Neuronal stem cell (in vitro differentiated cells): ENCODE results near the gene WFDC5.
"Not testable (repeated sequence)": the region's sequence is repeated elsewhere in the genome, so short reads cannot be mapped to it uniquely, and the experiment has no call there.

Experiments
- DNase-seq: peaks from one replicate; pipeline ENCODE4 v3.0.0-alpha.2; 2013; ENCODE audit warnings: low spot score
- H2AFZ ChIP-seq: one replicate; pipeline ENCODE4 v1.6.1; 2013; ENCODE audit warnings: mild to moderate bottlenecking, low read length, inconsistent platforms
- H2AK5ac ChIP-seq: 2 replicates; pipeline ENCODE4 v1.6.1; 2013; ENCODE audit warnings: low read depth, mild to moderate bottlenecking, inconsistent platforms, low read length, moderate library complexity, mixed read lengths
- H2BK120ac ChIP-seq: 2 replicates; pipeline ENCODE4 v1.6.1; 2013; ENCODE audit warnings: low read depth, mild to moderate bottlenecking, inconsistent platforms, low read length, moderate library complexity, mixed read lengths
- H2BK12ac ChIP-seq: one replicate; pipeline ENCODE4 v1.6.1; 2013; ENCODE audit warnings: low read length, inconsistent platforms
- H2BK15ac ChIP-seq: 2 replicates; pipeline ENCODE4 v1.6.1; 2013; ENCODE audit warnings: mild to moderate bottlenecking, low read length, inconsistent platforms, mixed read lengths
- H2BK5ac ChIP-seq: one replicate; pipeline ENCODE4 v1.6.1; 2013; ENCODE audit warnings: inconsistent platforms, mild to moderate bottlenecking, low read length, moderate library complexity
- H3K14ac ChIP-seq: one replicate; pipeline ENCODE4 v1.6.1; 2013; ENCODE audit warnings: low read length, inconsistent platforms
- H3K18ac ChIP-seq: 2 replicates; pipeline ENCODE4 v1.6.1; 2013; ENCODE audit warnings: low read length, inconsistent platforms
- H3K23ac ChIP-seq: 2 replicates; pipeline ENCODE4 v1.6.1; 2013; ENCODE audit warnings: low read depth, mild to moderate bottlenecking, mixed read lengths, low read length, inconsistent platforms; ENCODE audit not compliant: poor library complexity
- H3K27ac ChIP-seq: replicated peaks from 3 replicates; pipeline ENCODE4 v1.5.1; 2013; ENCODE audit warnings: low read length, inconsistent platforms
- H3K27me3 ChIP-seq, 3 experiments: 2 replicates each; pipeline ENCODE4 v1.6.1; 2013; ENCODE audit warnings: low read length in 3 of 3, mild to moderate bottlenecking in 2 of 3, inconsistent platforms in 1 of 3, low read depth in 1 of 3, mixed read lengths in 1 of 3, moderate library complexity in 1 of 3; ENCODE audit not compliant: control insufficient read depth in 3 of 3, insufficient read depth in 3 of 3
- H3K36me3 ChIP-seq, 2 donors: replicated peaks in 1 of 2; 2 replicates each; pipeline ENCODE4 v1.6.1; 2013; ENCODE audit warnings: low read length in 2 of 2; ENCODE audit not compliant: control insufficient read depth in 2 of 2, insufficient read depth in 2 of 2
- H3K4ac ChIP-seq: 2 replicates; pipeline ENCODE4 v1.6.1; 2013; ENCODE audit warnings: inconsistent platforms, mild to moderate bottlenecking, low read length, moderate library complexity
- H3K4me1 ChIP-seq, 2 donors: 1 replicate in 1 of 2; 2 replicates in 1 of 2; pipeline ENCODE4 v1.6.1; 2013; ENCODE audit warnings: low read length in 2 of 2, low read depth in 1 of 2; ENCODE audit not compliant: control insufficient read depth in 2 of 2, insufficient read depth in 1 of 2
- H3K4me2 ChIP-seq: one replicate; pipeline ENCODE4 v1.6.1; 2013; ENCODE audit warnings: mild to moderate bottlenecking, low read length, inconsistent platforms; ENCODE audit not compliant: insufficient read depth, poor library complexity, severe bottlenecking
- H3K4me3 ChIP-seq, 2 donors: 2 replicates each; pipeline ENCODE4 v1.5.1; 2013; ENCODE audit warnings: low read length in 2 of 2, mild to moderate bottlenecking in 2 of 2, inconsistent platforms in 1 of 2, moderate library complexity in 1 of 2
- H3K79me1 ChIP-seq: one replicate; pipeline ENCODE4 v1.6.1; 2013; ENCODE audit warnings: low read depth, mild to moderate bottlenecking, inconsistent platforms, low read length, moderate library complexity
- H3K9ac ChIP-seq: one replicate; pipeline ENCODE4 v1.6.1; 2013; ENCODE audit warnings: mild to moderate bottlenecking, low read depth, low read length, inconsistent platforms; ENCODE audit not compliant: poor library complexity
- H3K9me3 ChIP-seq, 2 donors: replicated peaks in 1 of 2; 2 replicates each; pipeline versions ENCODE3 to v1.6.1; 2013; ENCODE audit warnings: low read length in 2 of 2, mild to moderate bottlenecking in 2 of 2, inconsistent platforms in 1 of 2, low read depth in 1 of 2, mixed read lengths in 1 of 2, moderate library complexity in 1 of 2; ENCODE audit not compliant: control insufficient read depth in 2 of 2, insufficient read depth in 1 of 2
- H4K8ac ChIP-seq: one replicate; pipeline ENCODE4 v1.6.1; 2013; ENCODE audit warnings: low read depth, mild to moderate bottlenecking, inconsistent platforms, low read length, moderate library complexity
- H4K91ac ChIP-seq: one replicate; pipeline ENCODE4 v1.6.1; 2013; ENCODE audit warnings: low read length, low read depth, mild to moderate bottlenecking, inconsistent platforms; ENCODE audit not compliant: poor library complexity
- WGBS, 2 donors: extraction: QIAGEN DNeasy Blood & Tissue Kit; methylation state at CpG; one replicate each; pipeline ENCODE4 v1.1.7; 2013; ENCODE audit warnings: missing lambda C conversion rate in 2 of 2, mixed read lengths in 1 of 2; ENCODE audit not compliant: insufficient read length in 2 of 2, insufficient replicate concordance in 1 of 2; ENCODE audit errors: extremely low coverage in 2 of 2; 5-methylcytosine and 5-hydroxymethylcytosine counted together

Gene WFDC5

GRCh38 chr20:45067087-45067486, 47.9 kb downstream of the WFDC5 start:
- no peak for DNase-seq
- H2BK12ac ChIP-seq: no peak overlapping the region
- no peaks in the 10 kb centered on the region for H3K4me1 ChIP-seq
- H3K23ac ChIP-seq: no peak overlapping the region
- peaks cover 2% of the 10 kb centered on the region for H3K79me1 ChIP-seq
- H4K8ac ChIP-seq: no peak overlapping the region
- no peak overlapping the region for H3K4ac ChIP-seq
- no peak overlapping the region for H3K4me3 ChIP-seq
- WGBS, 2 donors: no CpG with 5 or more reads among the region's 4 CpGs
- no peaks in the 10 kb centered on the region for H3K27me3 ChIP-seq
- H3K27ac ChIP-seq: no peak overlapping the region
- H3K18ac ChIP-seq: no peak overlapping the region
- no peak overlapping the region for H2AK5ac ChIP-seq
- no peak overlapping the region for H3K4me2 ChIP-seq
- H3K14ac ChIP-seq: no peak overlapping the region
- H3K9me3 ChIP-seq: no peaks in the 10 kb centered on the region
- H2AFZ ChIP-seq: no peak overlapping the region
- H2BK120ac ChIP-seq: no peak overlapping the region
- no peak overlapping the region for H3K9ac ChIP-seq
- no peak overlapping the region for H2BK15ac ChIP-seq
- H4K91ac ChIP-seq: no peak overlapping the region
- peaks cover 0 to 16% of the 10 kb centered on the region in 2 donors for H3K36me3 ChIP-seq
- H2BK5ac ChIP-seq: no peak overlapping the region

- no peak overlapping the region for H3K4me2 ChIP-seq
- no CpG with 5 or more reads among the region's 7 CpGs for WGBS, 2 donors
- H3K4ac ChIP-seq: no peak overlapping the region
- no peak overlapping the region for H4K8ac ChIP-seq
- no peak overlapping the region for H2BK5ac ChIP-seq
- no peak overlapping the region for H3K23ac ChIP-seq
- no peak overlapping the region for H3K27ac ChIP-seq
- H2BK12ac ChIP-seq: no peak overlapping the region
- H4K91ac ChIP-seq: no peak overlapping the region
- H3K4me1 ChIP-seq: no peaks in the 10 kb centered on the region
- H3K18ac ChIP-seq: no peak overlapping the region
- H2BK120ac ChIP-seq: no peak overlapping the region
- H3K9ac ChIP-seq: no peak overlapping the region
- H3K36me3 ChIP-seq: peaks cover 0 to 16% of the 10 kb centered on the region in 2 donors
- no peak for DNase-seq
- H3K4me3 ChIP-seq: no peak overlapping the region
- no peak overlapping the region for H2BK15ac ChIP-seq
- H3K9me3 ChIP-seq: no peaks in the 10 kb centered on the region
- no peak overlapping the region for H3K14ac ChIP-seq
- no peaks in the 10 kb centered on the region for H3K27me3 ChIP-seq
- peaks cover 2% of the 10 kb centered on the region for H3K79me1 ChIP-seq
- H2AK5ac ChIP-seq: no peak overlapping the region
- no peak overlapping the region for H2AFZ ChIP-seq
Observed at GRCh38 chr20:45066372-45066771, 48.6 kb downstream of the WFDC5 start.

DNA sequence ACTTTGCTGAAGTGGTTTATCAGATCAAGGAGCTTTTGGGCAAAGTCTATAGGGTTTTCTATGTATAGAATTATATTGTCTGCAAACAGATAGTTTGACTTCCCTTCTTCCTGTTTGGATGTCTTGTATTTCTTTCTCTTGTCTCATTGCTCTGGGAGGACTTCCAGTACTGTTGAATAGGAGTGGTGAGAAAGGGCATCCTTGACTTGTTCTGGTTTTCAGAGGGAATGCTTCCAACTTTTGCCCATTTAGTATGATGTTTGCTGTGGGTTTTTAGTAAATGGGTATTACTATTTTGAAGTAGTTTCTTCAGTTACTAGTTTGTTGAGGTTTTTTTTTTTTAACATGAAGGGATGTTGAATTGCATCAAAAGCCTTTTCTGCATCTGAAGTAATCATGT, 50.2 kb downstream of the WFDC5 start:
- Histone ChIP-seq H3K27me3 (no peaks in the 10 kb centered on the region), H4K8ac (no peak overlapping the region), H3K18ac (no peak overlapping the region), H2BK12ac (no peak overlapping the region), H3K4me2 (no peak overlapping the region), H2BK15ac (no peak overlapping the region), H3K27ac (no peak overlapping the region), H3K9ac (no peak overlapping the region), H3K4me3 (no peak overlapping the region), H2AK5ac (no peak overlapping the region), H3K23ac (no peak overlapping the region), H2BK120ac (no peak overlapping the region), H3K4me1 (no peaks in the 10 kb centered on the region), H3K4ac (no peak overlapping the region), H2AFZ (no peak overlapping the region), H3K14ac (no peak overlapping the region), H2BK5ac (no peak overlapping the region), H4K91ac (no peak overlapping the region), H3K79me1 (peaks cover 2% of the 10 kb centered on the region), H3K36me3 (peaks cover 0 to 19% of the 10 kb centered on the region in 2 donors), H3K9me3 (no peaks in the 10 kb centered on the region)
- DNase-seq: no peak

DNA sequence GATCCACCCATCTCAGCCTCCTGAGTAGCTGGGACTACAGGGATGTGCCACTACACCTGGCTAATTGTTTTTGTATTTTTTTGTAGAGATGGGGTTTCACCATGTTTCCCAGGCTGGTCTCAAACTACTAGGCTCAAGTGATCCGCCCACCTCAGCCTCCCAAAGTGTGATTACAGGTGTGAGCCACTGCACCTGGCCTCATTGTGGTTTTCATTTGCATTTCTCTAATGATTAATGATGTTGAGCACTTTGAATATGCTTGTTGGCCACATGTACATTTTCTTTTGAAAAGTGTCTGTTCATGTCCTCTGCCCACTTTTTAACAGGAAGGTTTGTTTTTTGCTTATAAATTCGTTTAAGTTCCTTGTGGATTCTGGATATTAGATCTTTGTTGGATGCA, 51.9 kb downstream of the WFDC5 start:
- H3K27ac ChIP-seq, H3K4me1 ChIP-seq, H4K8ac ChIP-seq, H2BK5ac ChIP-seq, H3K23ac ChIP-seq, H3K4ac ChIP-seq, H2BK120ac ChIP-seq, H3K4me2 ChIP-seq, H2AK5ac ChIP-seq, H3K18ac ChIP-seq, H4K91ac ChIP-seq, H2BK12ac ChIP-seq, H3K27me3 ChIP-seq, H3K79me1 ChIP-seq, H3K9ac ChIP-seq, DNase-seq, H3K4me3 ChIP-seq, H2BK15ac ChIP-seq, H3K9me3 ChIP-seq, H2AFZ ChIP-seq, H3K14ac ChIP-seq: not testable (repeated sequence)
- peaks cover 0 to 12% of the 10 kb centered on the region in 2 donors for H3K36me3 ChIP-seq
- WGBS, 2 donors: no CpG with 5 or more reads among the region's 2 CpGs
